Caco-2 (cell line): ENCODE results near the gene SRPK3. TPM values are rescaled to one million over a fixed set of nuclear protein-coding genes. Genes with fewer than 3 reads are reported as not detected.

Experiments used
- BruUV-seq: library from RNA; stranded (reverse); fragments of 400-500 nt; replicated peaks from 2 replicates; lab custom pipeline; 2021; lab: Mats Ljungman, UMichigan
- CTCF ChIA-PET: fragments of 300-600 bp; sonication (Branson Sonifier 250); formaldehyde crosslinking; loops from one replicate; lab custom pipeline; 2022; ENCODE audit warnings: antibody characterized with exemption; lab: Charles Lee
- POLR2A ChIA-PET: fragments of 300-600 bp; sonication (Branson Sonifier 250); formaldehyde crosslinking; loops from one replicate; lab custom pipeline; 2022; ENCODE audit warnings: antibody characterized with exemption; lab: Charles Lee
- DNase-seq, 2 experiments: peaks; one replicate each; pipeline versions ENCODE4 v3.0.0 to v3.0.0-alpha.2; 2020 to 2022
- H3K27me3 ChIP-seq: replicated peaks from 2 replicates; pipeline ENCODE4 v1.6.0; 2011; ENCODE audit warnings: low read length; ENCODE audit not compliant: control insufficient read depth, insufficient read depth
- H3K36me3 ChIP-seq: 2 replicates; pipeline ENCODE4 v1.5.1; 2011; ENCODE audit warnings: low read length; ENCODE audit not compliant: control insufficient read depth, insufficient read depth
- H3K4me1 ChIP-seq: fragments of 250-450 bp; sonication (Bioruptor Pico); 2 replicates; pipeline ENCODE4 v1.5.1; 2020; ENCODE audit warnings: mild to moderate bottlenecking
- H3K4me3 ChIP-seq: 2 replicates; pipeline ENCODE4 v1.5.1; 2011; ENCODE audit warnings: low read depth, mild to moderate bottlenecking, control low read depth, low read length
- H3K9me3 ChIP-seq: fragments of 250-450 bp; sonication (Bioruptor Pico); 2 replicates; pipeline ENCODE4 v1.5.1; 2020; ENCODE audit warnings: mild to moderate bottlenecking, moderate library complexity
- H3K27ac Mint-ChIP-seq: one replicate; pipeline ENCODE4 v1.8.0; 2022; ENCODE audit warnings: mixed read lengths; ENCODE audit not compliant: unreplicated experiment
- H3K27me3 Mint-ChIP-seq: one replicate; pipeline ENCODE4 v1.8.0; 2022; ENCODE audit warnings: mixed read lengths; ENCODE audit not compliant: insufficient read depth, unreplicated experiment
- H3K36me3 Mint-ChIP-seq: one replicate; pipeline ENCODE4 v1.8.0; 2022; ENCODE audit warnings: mild to moderate bottlenecking, mixed read lengths; ENCODE audit not compliant: insufficient read depth, unreplicated experiment
- H3K4me1 Mint-ChIP-seq: one replicate; pipeline ENCODE4 v1.8.0; 2022; ENCODE audit warnings: low read depth, mixed read lengths; ENCODE audit not compliant: unreplicated experiment
- H3K4me3 Mint-ChIP-seq: one replicate; pipeline ENCODE4 v1.8.0; 2022; ENCODE audit warnings: mild to moderate bottlenecking, moderate library complexity, mixed read lengths; ENCODE audit not compliant: unreplicated experiment
- H3K9me3 Mint-ChIP-seq: one replicate; pipeline ENCODE4 v1.8.0; 2022; ENCODE audit warnings: mixed read lengths; ENCODE audit not compliant: unreplicated experiment
- CTCF ChIP-seq, 2 experiments: fragments of 200-600 bp in 1 of 2; IDR thresholded peaks; 1 replicate in 1 of 2; 2 replicates in 1 of 2; pipeline versions ENCODE4 v1.5.1 to v1.8.0; 2011 to 2022; ENCODE audit warnings: antibody characterized with exemption in 1 of 2, control low read depth in 1 of 2, inconsistent platforms in 1 of 2, low read depth in 1 of 2, low read length in 1 of 2, mild to moderate bottlenecking in 1 of 2, moderate library complexity in 1 of 2; ENCODE audit not compliant: insufficient read depth in 1 of 2, severe bottlenecking in 1 of 2, unreplicated experiment in 1 of 2
- intact Hi-C: fragments of 100-400 bp; cut with micrococcal nuclease; formaldehyde crosslinking; loops from one replicate; pipeline ENCODE4 v1.10.0; 2022; ENCODE audit not compliant: unreplicated experiment
- total RNA-seq: library from RNA; stranded (reverse); gene quantifications from 2 replicates; pipeline ENCODE4 v1.2.3, GENCODE V29; 2022

SRPK3 gene
- total RNA-seq, 1 experiment from 2014 or later, result not detected

- no peak for TF ChIP-seq CTCF (IDR thresholded peaks at IDR 0.05; ENCODE audit: insufficient read depth in 1 of 2, low read depth in 1 of 2, low read length in 1 of 2, severe bottlenecking in 1 of 2, unreplicated experiment in 1 of 2)
- Histone ChIP-seq H3K4me1 (no peaks in the 10 kb centered on the region), H3K27me3 (no peaks in the 10 kb centered on the region), H3K9me3 (no peaks in the 10 kb centered on the region), H3K4me3 (no peak overlapping the region), H3K36me3 (no peaks in the 10 kb centered on the region)
- H3K36me3 Mint-ChIP-seq, result peaks cover 5% of the 10 kb centered on the region
- no peaks in the 10 kb centered on the region for H3K9me3 Mint-ChIP-seq
- POLR2A ChIA-PET, result no interaction called here
- BruUV-seq, result no TSS peak
- H3K27me3 Mint-ChIP-seq, result no peaks in the 10 kb centered on the region
- CTCF ChIA-PET, result no interaction called here
- no peak for DNase-seq
- H3K4me1 Mint-ChIP-seq, result no peaks in the 10 kb centered on the region
- no peak overlapping the region for H3K27ac Mint-ChIP-seq
- no peak overlapping the region for H3K4me3 Mint-ChIP-seq
- intact Hi-C loops, result no loop called here
Measured at GRCh38 chrX:153800746-153801145, 19.9 kb downstream of the SRPK3 start.

- no peak overlapping the region for H3K4me3 ChIP-seq
- no peak for DNase-seq
- H3K27me3 Mint-ChIP-seq, result no peaks in the 10 kb centered on the region
- no peak overlapping the region for H3K27ac Mint-ChIP-seq
- ChIA-PET POLR2A (no interaction called here), CTCF (no interaction called here)
- no peaks in the 10 kb centered on the region for H3K4me1 Mint-ChIP-seq
- H3K36me3 Mint-ChIP-seq, result peaks cover 5% of the 10 kb centered on the region
- H3K4me3 Mint-ChIP-seq, result no peak overlapping the region
- H3K36me3 ChIP-seq, result no peaks in the 10 kb centered on the region
- H3K9me3 ChIP-seq, result no peaks in the 10 kb centered on the region
- TF ChIP-seq CTCF (IDR thresholded peaks at IDR 0.05; ENCODE audit: insufficient read depth in 1 of 2, low read depth in 1 of 2, low read length in 1 of 2, severe bottlenecking in 1 of 2, unreplicated experiment in 1 of 2), result no peak
- no peaks in the 10 kb centered on the region for H3K9me3 Mint-ChIP-seq
- intact Hi-C loops, result no loop called here
- no peaks in the 10 kb centered on the region for H3K4me1 ChIP-seq
- no TSS peak for BruUV-seq
- no peaks in the 10 kb centered on the region for H3K27me3 ChIP-seq
Measured at GRCh38 chrX:153801669-153802068, 20.8 kb downstream of the SRPK3 start.

- no peaks in the 10 kb centered on the region for H3K4me1 Mint-ChIP-seq
- H3K36me3 Mint-ChIP-seq, result peaks cover 5% of the 10 kb centered on the region
- Histone ChIP-seq H3K27me3 (no peaks in the 10 kb centered on the region), H3K4me3 (no peak overlapping the region), H3K4me1 (no peaks in the 10 kb centered on the region), H3K36me3 (no peaks in the 10 kb centered on the region), H3K9me3 (no peaks in the 10 kb centered on the region)
- no TSS peak for BruUV-seq
- no peak for DNase-seq
- H3K4me3 Mint-ChIP-seq, result no peak overlapping the region
- POLR2A ChIA-PET, result no interaction called here
- H3K27me3 Mint-ChIP-seq, result no peaks in the 10 kb centered on the region
- CTCF ChIA-PET, result no interaction called here
- TF ChIP-seq CTCF (IDR thresholded peaks at IDR 0.05; ENCODE audit: insufficient read depth in 1 of 2, low read depth in 1 of 2, low read length in 1 of 2, severe bottlenecking in 1 of 2, unreplicated experiment in 1 of 2), result no peak
- no peak overlapping the region for H3K27ac Mint-ChIP-seq
- intact Hi-C loops, result no loop called here
- H3K9me3 Mint-ChIP-seq, result no peaks in the 10 kb centered on the region
Measured at GRCh38 chrX:153802513-153803045, 21.7 kb downstream of the SRPK3 start.
